Hypothalamus (tissue), 51 donors: ENCODE results near the gene ABCC12.

Experiments
- DNase-seq, 51 donors: peaks; one replicate each; lab custom pipeline; 2025; lab: John Stamatoyannopoulos, UW

ABCC12 gene

DNA sequence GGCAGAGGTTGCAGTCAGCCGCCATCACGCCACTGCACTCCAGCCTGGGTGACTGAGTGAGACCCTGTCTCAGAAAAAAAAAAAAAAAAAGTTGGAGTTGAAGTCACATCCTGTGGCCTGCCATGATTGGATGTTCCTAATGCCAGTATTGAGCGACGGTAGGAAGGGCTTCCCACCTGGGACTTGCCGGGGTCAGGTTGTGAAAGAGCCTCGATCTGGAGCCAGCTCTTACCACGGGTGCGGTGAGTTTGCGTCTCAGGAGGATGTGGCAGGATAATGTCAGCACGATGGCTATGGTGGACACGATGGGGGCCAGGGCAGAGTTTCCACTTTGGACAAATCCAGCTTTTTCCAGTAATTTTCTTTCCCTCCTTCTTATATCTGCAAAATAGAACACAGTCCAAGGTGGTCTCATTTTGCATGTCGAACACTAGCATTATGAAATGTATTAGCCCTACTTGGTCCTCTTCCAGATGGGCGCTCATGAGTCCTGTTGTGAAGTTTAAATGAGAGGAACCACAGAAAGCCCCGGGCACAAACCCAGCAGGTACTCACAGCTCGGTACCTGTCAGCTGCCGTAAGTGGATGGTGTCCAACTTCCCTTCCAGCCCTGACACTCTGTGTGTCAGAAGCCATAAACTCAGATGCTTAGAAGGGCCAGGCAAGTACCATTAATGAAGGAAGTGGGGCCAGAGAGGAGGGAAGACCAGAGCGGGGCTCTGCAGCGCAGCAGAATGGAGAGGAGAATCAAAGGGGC, 22.2 kb downstream of the ABCC12 start:
- DNase-seq = no peak

DNA sequence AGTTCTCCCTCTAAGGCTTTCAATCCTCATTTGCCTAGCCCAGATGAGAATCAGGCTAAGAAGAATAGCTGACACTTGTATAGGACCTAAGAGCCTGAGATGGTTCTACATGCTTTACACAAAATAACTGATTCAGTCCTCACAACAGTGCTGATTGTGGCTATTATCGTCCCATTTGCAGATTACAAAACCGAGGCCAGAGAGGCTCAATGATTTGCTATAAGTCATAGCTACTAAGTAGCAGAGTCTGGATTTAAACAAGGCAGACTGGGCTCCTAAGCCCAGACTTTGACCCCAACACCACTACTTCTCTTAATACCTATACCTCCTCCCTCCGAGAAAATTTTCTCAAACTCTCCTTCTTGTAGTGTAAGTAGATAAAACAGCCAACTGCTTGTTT, 23.1 kb downstream of the ABCC12 start:
- DNase-seq = no peak

DNA sequence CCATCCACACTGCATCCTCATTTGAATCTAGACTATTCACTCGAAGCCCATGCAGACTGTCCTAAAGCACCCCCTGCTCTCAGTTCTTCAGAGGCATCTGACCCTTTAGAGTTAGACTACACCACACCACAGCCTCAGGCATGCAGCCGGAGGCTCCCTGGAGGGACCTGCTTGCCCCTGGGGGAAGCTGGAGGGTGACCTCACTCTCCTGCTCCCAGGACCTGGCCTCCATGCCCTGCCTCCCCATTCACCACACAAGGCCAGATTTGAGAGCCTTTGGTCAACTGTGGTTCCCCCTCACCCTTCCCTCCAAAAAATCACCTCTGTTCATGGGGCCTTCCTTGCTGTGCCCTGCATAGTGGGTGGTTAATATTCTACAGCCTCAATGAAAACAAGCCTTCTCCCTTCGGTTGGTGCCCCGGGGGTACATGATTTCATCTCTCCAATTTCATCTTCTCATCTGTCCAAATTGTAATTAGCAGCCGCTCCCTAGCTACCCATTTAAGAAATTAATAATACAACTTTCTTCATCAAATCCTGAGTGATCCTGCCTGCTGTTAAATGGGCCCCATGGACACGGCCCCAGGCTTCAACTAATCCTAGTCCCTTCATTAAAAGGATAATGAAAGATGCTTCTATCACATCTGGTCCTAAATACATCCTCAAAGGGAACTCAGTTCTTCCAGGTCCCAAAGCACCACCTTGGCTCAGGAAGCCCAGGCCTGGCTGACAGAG, 24.4 kb downstream of the ABCC12 start:
- no peak for DNase-seq

DNA sequence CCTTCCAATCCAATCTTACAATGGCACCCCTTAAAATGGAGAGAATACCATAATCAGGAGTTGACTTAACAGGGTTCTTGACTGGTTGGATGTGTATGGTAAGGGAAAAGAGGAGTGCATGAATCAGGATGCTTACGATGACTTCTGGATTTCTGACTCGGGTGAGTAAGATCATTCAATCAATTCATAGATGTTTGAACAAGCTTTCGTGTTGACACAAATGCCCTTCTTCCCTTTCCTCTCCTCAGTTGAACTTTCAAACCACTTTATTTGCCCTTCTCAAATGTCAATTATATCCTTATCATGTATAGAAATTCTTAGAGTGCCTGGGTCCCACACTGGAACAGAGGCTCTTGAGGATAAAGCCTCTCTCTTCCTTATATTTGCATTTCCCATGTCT, 25.9 kb downstream of the ABCC12 start:
- no peak for DNase-seq

DNA sequence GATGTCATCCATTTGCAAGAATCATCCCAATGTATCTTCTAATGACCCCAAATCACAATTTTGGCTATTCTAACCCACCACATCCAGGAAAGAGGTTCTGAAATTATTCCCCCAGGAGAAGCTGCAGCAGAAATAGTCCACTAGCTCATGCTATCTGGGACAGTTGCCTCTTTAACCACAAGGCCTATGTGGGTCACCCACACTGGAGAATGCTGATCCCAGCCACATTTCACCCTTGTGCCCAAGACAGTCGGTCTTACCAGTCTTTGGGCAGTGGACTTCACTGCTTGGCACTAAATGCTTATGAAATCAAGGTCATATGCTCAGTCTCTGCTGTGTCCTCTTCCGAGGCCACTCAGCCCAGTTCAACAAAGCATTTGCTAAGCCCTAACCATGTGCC, 27.0 kb downstream of the ABCC12 start:
- no peak for DNase-seq

DNA sequence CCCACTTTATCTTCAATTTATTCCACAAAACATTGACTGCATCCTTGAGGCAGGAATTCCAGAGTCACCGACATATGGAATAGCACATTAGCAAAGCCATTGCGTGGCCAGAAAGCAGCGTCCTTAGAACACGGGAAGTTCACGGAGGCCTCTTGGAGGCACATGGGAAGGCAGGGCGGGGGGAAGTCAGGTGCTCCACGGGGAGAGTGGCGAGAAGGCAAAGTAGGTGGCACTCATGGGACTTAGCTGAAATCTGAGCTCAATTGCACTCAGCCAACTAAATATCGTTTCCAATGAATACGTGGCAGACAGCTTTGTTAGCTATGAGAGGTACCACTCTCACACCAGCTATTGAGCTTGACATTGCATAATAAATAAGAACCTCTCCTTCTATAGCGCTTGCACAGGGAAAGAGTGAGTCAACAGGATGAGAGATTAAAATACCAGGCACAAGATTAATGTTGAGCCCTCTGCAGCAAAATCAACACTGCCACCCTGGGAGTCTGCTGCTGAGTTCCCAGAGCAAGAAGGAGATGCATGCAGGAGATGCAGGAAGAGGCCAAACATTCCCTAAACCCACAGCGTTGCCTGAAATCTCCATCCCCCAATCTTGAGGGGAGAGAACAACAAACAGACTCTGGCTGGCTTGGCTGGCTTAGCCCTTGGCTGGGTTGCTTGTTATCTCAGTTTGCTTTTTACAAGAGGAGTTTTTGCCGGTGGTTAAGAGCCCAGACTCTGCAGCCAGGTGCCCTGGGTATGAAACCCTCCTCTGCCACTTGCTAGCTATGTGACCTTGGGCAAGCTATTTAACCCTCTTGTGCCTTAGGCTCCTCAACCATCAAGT, 28.8 kb downstream of the ABCC12 start:
- DNase-seq = peak in 1 of 51 donors; percentile 23

DNA sequence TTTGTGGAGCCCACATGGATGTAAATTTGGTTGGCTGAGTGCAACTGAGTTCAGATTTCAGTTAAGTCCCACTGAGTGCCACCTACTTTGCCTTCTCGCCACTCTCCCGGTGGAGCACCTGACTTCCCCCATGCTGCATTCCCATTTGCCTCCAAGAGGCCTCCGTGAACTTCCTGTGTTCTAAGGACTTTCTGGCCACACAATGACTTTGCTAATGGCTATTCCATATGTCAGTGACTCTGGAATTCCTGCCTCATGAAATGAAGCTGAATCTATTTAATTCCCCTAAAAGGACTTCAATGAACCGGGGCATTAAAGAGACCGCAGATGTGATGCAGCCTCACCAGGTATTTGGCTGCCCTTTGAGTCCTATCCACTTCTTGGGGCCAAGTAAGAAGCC, 29.9 kb downstream of the ABCC12 start:
- DNase-seq = no peak

DNA sequence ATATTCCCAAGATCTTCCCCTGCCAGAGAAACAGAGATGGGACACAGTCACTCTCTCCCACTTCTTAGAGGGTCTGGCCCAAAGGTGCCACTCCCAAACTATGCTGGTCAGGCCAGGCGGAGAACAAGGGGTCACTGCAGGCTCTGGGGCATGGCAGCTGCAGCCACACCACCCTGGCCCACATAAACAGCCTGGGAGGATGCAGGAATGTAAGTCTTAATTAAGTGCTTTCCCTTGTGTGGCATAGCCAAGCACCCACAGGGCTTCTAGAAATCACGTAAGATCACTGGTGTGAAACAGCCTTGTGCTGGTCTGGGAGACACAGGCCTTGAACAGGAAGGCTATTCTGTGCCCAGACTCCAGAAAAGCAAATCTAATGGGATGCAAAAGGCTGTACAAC, 31.5 kb downstream of the ABCC12 start:
- DNase-seq = no peak

DNA sequence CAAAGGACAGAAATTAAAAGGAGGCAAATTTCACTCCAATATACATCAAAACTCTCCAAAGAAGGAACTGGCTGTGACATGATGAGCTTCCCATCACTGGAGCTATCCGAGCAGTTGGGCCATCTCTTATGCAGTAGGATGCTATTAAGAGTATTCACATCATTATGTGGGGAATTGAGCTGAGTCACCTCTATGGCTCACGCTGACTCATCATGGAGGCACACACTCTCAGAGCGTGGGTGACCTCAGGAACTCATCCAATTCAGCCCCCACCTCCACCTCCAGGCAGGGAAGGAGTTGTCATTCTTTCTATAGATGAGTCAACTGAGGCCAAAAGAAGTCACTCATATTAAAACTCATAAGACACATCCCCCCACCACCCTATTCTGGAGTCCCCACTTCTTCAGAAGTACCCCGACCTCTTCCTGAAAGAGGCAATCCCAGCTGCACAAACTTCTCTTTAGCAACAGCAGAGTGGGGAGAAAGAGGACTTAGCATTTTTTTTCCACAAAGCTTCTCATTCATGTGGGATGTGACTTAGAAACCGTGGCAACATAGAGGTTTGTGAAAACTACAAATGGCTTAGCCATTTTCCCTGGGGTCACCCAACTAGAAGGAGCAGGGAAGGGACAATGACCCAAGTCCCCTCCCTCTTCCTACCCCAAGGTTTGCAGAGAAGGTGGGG, 32.5 kb downstream of the ABCC12 start:
- DNase-seq = peak in 12 of 51 donors; percentile 6 to 68 (median 30)

DNA sequence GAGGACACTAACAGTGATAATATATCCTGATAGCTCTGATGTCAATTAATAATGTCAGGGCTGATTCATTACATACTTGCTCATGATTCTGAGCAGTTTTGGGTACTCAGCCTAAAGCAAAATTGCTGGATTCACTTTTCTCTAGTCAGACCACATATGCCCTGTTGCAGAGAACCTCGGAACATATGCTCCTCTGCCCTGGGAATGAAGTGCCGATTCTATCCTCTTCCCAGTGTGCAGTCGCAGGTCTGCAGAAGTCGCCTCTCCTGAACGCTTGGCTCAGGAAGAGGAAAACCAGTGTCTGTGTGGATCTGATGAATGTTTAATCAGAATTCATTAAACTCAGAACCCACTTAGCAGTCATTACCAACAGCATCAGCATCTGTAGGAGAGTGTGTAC, 34.5 kb downstream of the ABCC12 start:
- DNase-seq = no peak

DNA sequence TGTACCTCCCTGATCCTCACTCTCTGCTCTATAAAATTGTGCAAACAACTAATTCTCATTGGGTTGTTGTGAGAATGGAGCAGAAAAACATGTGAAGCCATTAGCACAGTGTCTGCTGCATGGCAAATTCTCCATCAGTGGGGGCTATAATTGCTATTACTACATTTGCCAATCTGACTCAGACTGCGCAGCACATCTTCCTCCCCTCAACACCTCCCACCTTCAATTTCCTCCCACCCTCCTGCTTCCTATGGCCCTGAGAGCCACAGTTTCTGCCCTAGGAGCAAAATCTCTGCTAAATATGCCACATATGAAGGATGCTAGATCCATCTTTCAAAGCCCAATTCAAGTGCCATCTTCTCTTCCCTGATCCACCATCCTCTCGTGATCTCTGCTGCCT, 37.0 kb downstream of the ABCC12 start:
- DNase-seq = peak in 1 of 51 donors; percentile 23

DNA sequence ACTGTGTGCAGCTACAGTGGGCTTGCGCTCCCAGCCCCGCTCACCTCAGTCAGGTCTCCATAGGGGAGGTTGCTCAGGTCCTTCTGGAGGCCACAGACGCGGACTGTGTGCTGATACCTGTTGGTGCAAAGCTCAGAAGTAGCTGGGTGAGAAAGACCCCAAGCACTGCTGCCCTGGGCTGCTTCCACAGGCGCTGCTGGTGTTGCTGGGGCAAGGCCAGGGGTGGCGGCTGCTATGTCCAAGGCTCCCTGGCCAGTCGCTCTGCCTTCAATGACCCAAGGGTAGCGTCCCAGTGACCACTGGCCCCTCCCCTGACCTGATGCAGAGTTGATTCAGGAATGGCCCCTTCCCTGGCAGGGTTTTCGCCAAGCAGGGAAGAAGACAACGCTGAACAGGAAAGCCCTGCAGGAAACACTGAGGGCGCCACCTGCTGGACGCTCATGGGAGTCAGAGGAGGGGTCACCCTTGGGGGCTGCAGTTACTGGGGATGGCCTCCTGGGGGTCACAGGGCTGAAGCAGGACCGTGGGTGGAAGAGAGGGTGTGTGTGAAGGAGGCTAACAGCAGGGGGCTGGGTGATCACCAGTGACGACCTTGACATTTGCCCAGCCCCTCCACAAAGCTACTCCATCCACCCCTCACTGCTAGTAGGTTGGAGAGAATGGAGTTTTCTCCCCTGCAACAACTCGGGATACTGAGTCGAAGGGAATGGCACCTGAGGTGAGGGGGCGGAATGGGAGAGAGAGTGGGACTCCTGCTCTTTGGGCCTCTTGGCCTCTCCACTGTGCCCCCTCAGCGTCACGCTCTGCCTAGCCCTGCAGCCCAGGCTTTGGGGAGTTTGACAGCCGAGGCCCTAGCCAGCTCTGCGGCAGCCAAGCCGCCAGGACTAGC, 38.3 kb downstream of the ABCC12 start:
- peak in 22 of 51 donors; percentile 2 to 64 (median 16) for DNase-seq

DNA sequence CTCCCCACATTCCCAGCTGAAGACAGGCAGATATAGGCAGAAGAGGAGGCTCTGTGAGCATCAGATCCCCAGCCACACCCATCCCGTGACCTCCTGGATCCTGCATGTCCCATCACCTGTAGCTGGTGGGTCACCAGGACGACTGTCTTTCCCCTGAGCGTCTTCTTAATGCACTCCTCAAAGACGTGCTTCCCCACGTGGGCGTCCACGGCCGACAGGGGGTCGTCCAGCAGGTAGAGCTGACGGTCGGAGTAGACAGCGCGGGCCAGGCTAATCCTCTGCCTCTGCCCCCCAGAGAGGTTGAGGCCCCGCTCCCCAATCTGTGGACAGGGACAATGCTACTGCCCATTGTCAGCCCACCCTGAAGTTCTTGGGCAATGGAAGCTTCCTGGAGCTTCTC, 40.5 kb downstream of the ABCC12 start:
- DNase-seq = no peak

DNA sequence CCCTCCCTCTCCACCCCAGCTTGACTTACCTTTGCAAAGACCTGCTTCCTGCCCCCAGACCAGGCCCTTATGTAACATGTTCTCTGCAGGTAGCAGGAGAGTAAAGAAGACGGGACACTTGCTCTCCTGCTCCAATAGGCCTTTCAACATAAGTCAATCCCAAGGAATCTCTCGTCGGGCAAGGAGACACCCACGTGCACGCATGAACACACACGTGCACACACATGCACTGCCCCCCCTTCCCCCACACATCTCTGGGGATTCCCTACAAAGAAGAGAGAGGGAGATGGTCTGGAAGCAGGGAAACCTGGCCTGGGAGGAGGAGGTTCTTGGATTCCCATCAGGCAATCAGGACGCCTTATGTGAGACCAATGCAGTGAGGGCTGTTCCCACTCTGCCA, 41.4 kb downstream of the ABCC12 start:
- no peak for DNase-seq

DNA sequence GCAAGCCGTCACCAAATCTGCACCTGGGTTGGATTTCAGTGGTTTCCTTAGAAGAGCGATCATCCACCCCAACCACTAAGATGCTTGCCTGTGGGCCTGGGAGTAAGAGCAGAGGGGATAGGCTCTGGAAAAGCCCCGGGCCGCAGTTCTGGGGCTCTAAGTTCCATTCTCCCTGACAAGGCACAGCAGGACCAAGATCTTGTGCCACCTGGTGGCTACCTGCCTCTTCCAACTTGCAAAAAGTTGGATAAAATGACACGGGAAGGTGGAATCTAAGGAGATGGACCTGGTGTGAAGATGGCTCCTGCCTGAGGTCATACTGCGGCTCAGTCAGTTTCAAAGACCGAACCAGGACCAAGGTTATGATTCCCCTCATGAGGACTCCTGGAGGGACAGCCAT, 42.3 kb downstream of the ABCC12 start:
- DNase-seq = no peak

DNA sequence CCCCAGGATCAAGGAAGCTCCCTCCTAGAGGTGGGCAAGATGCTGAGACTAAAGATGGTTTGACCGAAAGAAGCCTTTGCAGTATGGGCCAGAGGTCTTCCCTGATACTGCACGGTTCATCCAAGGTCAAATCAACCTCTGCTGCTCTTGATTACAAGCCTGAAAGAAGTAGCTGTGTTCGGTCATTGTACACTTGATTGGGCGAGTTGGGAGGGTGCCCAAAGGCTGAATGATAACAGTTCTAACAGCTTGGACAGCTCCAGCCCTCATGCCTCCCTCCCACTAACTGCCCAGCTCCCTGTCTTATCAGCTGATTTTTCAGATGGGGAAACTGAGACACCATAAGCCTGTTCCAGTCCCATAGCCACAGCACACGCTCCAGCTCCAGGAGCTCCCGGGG, 42.8 kb downstream of the ABCC12 start:
- no peak for DNase-seq

DNA sequence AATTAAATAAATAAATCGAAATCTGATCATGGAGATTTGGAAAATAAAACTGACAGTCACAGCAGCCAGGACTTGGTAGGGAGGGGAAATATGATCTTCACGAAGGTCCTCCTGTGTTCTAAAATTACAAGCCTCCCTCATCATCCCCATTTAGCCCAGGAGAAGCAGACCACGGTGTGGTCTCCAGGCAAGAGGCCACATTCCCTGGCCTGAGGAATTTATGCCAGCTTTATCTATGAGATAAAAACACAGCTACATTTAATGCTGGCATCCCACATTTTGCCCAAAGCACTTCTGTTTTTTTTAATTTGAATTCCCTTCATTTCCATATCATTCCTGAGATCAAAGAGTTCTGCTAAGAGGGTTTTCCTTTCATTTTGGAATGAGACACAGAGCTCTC, 43.2 kb downstream of the ABCC12 start:
- DNase-seq = no peak

DNA sequence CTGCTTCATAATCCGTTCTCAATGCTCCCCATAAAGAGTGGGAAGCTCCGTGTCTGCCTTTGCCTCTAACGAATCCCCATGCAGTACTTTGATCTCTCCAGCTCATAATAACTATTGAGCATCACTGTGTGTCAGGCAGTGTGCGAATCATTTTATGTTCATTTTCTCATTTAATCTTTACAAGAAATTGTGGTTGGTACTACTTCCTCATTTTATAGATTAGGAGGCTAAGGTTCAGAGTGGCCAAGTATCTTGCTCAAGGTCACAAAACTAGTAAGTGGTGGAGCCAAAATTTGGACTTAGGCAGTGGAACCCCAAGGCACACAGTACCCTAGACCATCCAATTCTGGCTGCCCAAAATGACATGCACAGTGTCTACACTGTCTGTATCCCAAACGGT, 44.8 kb downstream of the ABCC12 start:
- DNase-seq = no peak

DNA sequence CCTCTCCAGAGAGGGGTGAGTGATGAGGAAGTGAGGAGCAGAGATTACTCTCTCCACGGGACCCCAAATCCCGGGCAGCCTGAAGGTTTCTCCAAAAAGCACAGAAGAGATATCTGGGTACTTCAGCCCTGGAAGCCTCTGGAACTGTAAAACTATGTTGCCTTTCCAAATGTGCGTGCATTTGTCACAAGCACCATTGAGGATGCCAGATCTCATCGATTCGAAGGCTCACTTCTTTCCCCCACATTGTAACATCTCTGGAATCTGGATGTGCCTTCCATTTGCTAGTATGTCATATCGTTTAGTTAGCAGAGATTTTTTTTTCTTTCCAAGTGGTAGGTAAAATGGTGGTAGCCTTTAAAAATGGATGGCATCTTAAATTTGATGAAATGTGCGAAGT, 45.8 kb downstream of the ABCC12 start:
- DNase-seq = no peak

DNA sequence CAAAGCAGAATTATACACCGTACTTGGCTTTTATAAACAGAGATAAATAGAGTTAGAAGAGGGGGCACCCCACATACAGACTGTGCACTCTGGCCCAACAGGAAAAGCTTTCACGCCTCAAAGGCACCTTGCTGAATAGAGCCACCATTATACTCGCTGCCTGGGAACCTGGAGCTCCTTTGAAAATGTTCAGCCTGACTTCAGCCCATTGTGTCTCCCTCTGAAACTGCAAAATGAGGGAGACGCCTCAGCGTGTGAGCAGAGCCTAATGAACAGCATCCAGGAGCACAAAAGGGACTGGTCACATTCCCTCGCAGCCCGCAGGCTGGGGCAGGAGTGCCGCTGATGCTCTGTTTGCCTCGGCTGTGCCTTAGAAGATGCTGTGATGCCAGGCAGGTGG, 46.3 kb downstream of the ABCC12 start:
- peak in 3 of 51 donors; percentile 8 to 21 (median 16) for DNase-seq
